ENCODE data around the gene CNOT2.

The CNOT2 gene, protein sequence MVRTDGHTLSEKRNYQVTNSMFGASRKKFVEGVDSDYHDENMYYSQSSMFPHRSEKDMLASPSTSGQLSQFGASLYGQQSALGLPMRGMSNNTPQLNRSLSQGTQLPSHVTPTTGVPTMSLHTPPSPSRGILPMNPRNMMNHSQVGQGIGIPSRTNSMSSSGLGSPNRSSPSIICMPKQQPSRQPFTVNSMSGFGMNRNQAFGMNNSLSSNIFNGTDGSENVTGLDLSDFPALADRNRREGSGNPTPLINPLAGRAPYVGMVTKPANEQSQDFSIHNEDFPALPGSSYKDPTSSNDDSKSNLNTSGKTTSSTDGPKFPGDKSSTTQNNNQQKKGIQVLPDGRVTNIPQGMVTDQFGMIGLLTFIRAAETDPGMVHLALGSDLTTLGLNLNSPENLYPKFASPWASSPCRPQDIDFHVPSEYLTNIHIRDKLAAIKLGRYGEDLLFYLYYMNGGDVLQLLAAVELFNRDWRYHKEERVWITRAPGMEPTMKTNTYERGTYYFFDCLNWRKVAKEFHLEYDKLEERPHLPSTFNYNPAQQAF
- total RNA-seq: 113 to 173 (median 136) reads per million in 9 experiments

DNA sequence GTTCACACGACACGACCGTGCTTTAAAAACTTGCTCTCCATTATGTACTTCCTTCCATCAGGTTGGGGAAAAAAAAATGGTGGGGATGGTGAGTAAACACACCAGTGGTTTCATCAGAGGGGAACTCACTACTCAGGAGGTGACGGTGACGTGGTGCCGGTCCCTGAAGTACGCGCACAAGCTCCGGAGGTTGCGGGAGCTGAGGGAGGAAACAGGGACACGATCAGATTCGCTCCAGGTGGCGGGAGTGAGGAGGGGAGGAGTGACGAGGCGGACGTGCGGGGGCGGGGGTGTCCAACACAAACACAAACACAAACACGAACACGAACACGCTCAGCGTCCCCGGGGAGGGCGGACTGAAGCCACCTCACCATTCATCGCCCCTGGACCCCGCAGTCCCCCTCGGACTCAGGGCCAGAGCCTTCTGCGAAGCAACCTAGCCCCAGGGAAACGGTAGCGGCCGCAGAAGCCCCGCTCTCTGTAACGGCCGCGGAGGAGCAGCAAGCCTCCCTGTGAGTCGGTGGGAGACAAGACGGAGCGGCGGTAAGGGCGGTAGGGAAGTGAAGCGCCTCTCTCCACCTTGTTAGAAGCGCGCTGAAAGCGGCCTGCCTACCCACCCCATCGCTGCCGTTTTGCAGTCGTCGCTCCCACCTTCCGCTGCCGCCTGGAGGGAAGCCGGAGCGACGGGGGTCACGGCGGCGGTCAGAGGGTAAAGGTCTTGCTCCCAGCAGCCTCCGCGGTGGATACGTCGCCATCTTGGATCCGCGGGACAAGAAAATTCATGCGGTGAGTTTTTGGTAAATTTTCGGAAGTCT lies at the start of gene CNOT2:
TSS of gene CNOT2 (plus strand) at position 739 of the 815 bp plus-strand sequence. CDS start 34,794 bp downstream, outside the sequence.
- peak; percentile 87 to 92 (median 88) for DNase-seq
- no peaks in the 10 kb centered on the region for H3K9me3 Mint-ChIP-seq
- peak within 1 kb of the TSS; percentile 100 for H3K27ac Mint-ChIP-seq
- peaks cover 59% of the 10 kb centered on the region for H3K36me3 Mint-ChIP-seq (ENCODE audit: insufficient read depth)
- H3K4me1 Mint-ChIP-seq (ENCODE audit: low read depth in 2 of 2): peaks cover 37 to 65% of the 10 kb centered on the region in 2 donors
- peak; percentile 71 for ATAC-seq (replicated peaks)
- H3K27me3 Mint-ChIP-seq: no peaks in the 10 kb centered on the region
- H3K4me3 Mint-ChIP-seq: peak within 1 kb of the TSS; percentile 95 to 98

DNA sequence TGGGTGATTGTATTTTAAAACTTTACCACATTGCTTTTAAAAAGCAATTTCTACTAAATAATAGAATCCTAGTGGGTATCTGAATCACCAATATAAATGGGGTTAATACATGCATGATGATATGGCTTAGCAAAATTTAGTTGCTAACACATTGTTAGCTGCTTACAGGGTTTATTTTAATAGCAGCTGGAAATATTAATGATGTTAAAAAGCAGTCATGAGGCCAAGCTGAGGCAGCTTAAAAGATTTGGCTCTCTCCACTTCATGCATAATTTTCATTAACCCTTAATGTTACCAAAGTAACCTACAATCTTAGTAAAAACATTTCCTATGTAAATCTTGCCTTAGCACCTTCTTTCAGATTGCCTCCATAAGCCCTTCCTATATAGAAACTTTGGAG lies 49.2 kb upstream of the CNOT2 start:
- Mint-ChIP-seq H3K4me1 (ENCODE audit: low read depth in 2 of 2) (no peaks in the 10 kb centered on the region), H3K27me3 (peaks cover 0 to 6% of the 10 kb centered on the region in 2 donors), H3K9me3 (no peaks in the 10 kb centered on the region), H3K4me3 (no peak overlapping the region), H3K36me3 (ENCODE audit: insufficient read depth) (no peaks in the 10 kb centered on the region), H3K27ac (no peak overlapping the region)
- ATAC-seq (replicated peaks) (no peak), DNase-seq (no peak)

DNA sequence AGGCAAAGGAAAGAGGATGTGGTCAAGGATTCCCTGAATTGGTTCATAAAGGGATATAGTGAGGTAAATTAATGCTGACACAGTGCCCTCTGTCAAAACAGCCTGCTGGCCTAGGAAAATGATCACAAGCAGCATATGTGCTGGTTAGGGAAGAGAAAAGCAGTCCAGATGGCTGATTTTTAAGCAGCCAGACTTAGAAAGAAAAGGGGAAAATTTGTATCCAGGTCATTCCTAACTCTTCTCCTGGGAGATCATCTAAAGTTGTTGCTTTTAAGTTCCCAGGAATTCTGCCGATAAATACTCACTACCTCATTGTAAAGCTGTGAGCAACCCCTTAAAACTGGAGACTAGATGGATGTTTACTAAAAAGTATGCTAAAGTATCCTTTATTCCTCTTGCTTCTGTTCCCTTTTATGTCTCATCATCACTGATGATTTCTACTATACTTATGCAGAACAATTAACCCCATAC lies 46.4 kb upstream of the CNOT2 start:
- ATAC-seq (replicated peaks) (no peak), DNase-seq (no peak)
- no peak overlapping the region for H3K27ac Mint-ChIP-seq
- no peak overlapping the region for H3K4me3 Mint-ChIP-seq
- H3K4me1 Mint-ChIP-seq (ENCODE audit: low read depth in 2 of 2): no peaks in the 10 kb centered on the region
- H3K36me3 Mint-ChIP-seq (ENCODE audit: insufficient read depth): no peaks in the 10 kb centered on the region
- H3K27me3 Mint-ChIP-seq: peaks cover 0 to 6% of the 10 kb centered on the region in 2 donors
- H3K9me3 Mint-ChIP-seq: no peaks in the 10 kb centered on the region

DNA sequence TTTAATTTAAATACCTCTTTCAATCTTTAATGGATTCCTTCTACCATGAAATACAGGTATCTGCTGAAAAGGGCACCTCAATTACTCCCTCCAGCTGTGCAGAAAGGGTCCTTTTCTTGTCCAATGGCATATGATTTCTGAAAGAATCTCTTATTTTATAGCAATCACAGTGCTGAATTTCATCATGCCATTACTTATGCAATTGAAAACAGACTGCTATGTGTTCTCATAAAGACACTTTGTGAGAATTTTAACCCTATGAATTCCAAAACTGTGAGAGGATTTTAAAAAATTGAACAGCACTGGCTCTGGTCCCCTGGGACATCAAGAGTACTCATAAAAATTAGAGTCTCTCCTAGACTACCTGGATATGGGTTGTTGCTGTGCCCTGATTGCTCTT lies 45.9 kb upstream of the CNOT2 start:
- Mint-ChIP-seq H3K27ac (no peak overlapping the region), H3K9me3 (no peaks in the 10 kb centered on the region), H3K36me3 (ENCODE audit: insufficient read depth) (no peaks in the 10 kb centered on the region), H3K27me3 (peaks cover 0 to 6% of the 10 kb centered on the region in 2 donors), H3K4me1 (ENCODE audit: low read depth in 2 of 2) (no peaks in the 10 kb centered on the region), H3K4me3 (no peak overlapping the region)
- ATAC-seq (replicated peaks): no peak
- no peak for DNase-seq

DNA sequence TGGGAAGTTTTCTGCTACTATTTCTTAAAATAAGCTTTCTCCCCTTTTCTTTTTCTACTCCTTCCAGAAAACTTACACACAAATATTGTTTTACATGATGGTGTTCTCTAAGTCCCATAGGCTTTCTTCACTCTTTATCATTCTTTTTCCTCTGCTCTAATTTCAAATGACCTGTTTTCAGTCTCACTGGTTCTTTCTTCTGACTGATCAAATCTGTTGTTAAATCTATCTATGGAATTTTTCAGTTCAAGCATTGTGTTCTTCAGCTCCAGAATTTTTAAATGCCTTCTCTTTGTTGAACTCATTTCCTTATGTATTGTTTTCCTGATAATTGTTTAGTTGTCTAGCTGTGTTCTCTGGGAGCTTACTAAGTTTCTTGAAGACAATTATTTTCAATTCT lies 29.5 kb upstream of the CNOT2 start:
- Mint-ChIP-seq H3K9me3 (peaks cover 4 to 42% of the 10 kb centered on the region in 2 donors), H3K4me1 (ENCODE audit: low read depth in 2 of 2) (no peaks in the 10 kb centered on the region), H3K4me3 (no peak overlapping the region), H3K36me3 (ENCODE audit: insufficient read depth) (no peaks in the 10 kb centered on the region), H3K27me3 (no peaks in the 10 kb centered on the region), H3K27ac (no peak overlapping the region)
- ATAC-seq (replicated peaks): no peak
- no peak for DNase-seq

DNA sequence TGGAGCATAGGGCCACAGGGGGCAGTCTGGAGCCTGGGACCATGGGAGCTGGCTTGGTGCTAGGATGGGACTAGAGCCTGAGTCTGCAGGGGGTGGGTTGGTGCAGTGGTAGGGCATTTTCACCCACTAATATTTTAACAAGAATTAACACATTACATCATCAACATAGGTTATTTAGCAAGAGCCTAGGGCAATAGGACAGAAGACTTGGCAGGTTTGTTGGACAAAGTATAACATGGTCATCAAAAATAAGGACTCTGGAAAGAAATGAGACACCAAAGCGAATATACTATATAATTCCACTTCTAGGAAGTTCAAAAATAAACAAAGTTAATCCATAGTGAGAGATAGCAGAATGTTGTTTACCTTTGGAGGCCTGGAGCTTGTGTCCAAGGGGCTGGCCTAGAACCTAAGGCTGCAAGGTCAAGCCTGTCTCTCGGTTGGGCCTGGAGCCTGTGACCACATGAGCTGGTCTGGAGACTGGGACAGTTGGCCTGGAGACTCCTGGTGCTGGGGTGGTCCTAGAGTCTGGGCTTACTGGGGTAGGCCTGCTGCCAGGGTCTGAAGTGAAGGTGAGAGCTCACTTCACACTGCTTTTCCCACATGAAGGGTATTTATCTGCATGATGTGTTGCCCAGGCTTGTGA lies 28.1 kb upstream of the CNOT2 start:
- no peak for ATAC-seq (replicated peaks)

DNA sequence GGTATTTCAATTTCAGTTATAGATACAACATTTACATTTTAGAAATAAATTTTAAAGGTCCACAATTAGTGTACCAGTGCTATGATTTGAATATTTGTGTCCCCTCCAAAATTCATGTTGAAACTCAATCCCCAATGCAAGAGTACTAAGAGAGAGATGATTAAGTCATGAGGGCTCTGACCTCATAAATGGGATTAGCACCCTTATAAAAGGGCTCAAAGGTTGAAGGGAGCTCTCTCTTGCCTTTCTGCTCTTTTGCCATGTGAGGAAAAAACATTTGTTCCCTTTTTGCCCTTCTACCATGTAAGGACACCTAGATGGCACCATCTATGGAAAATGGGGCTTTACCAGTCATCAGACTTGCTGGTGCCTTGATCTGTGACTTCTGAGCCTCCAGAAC lies 25.8 kb upstream of the CNOT2 start:
- no peaks in the 10 kb centered on the region for H3K36me3 Mint-ChIP-seq (ENCODE audit: insufficient read depth)
- no peak overlapping the region for H3K4me3 Mint-ChIP-seq
- no peak for DNase-seq
- H3K27me3 Mint-ChIP-seq: no peaks in the 10 kb centered on the region
- no peaks in the 10 kb centered on the region for H3K4me1 Mint-ChIP-seq (ENCODE audit: low read depth in 2 of 2)
- H3K27ac Mint-ChIP-seq: no peak overlapping the region
- no peak for ATAC-seq (replicated peaks)
- peaks cover 3 to 16% of the 10 kb centered on the region in 2 donors for H3K9me3 Mint-ChIP-seq

More for the DNA sequence above, 28.1 kb upstream of the CNOT2 start:
- H3K27me3 Mint-ChIP-seq: no peaks in the 10 kb centered on the region
- H3K36me3 Mint-ChIP-seq (ENCODE audit: insufficient read depth): no peaks in the 10 kb centered on the region
- H3K4me3 Mint-ChIP-seq: no peak overlapping the region
- no peak for DNase-seq
- H3K9me3 Mint-ChIP-seq: peaks cover 3 to 28% of the 10 kb centered on the region in 2 donors
- H3K4me1 Mint-ChIP-seq (ENCODE audit: low read depth in 2 of 2): no peaks in the 10 kb centered on the region
- peak overlapping the region in 1 of 2 donors; percentile 15 for H3K27ac Mint-ChIP-seq

DNA sequence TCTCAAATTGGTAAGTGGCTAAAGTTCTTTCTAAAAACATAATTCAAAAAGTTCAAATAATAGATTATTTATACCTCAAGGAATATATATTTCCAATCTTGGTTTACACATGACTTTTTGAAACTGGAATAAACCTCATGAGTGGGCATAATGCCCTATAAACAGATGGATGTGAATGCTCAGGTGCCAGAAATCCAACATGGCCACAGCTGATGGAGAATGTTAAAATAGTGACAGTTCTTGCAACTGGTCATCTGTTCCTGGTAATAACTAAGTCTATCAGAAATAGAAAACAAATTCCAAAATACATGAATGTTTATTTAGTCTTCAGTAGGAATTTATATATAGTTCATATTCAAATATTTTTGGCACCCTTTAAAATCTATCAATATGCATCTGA lies 21.6 kb upstream of the CNOT2 start:
- Mint-ChIP-seq H3K27me3 (no peaks in the 10 kb centered on the region), H3K4me1 (ENCODE audit: low read depth in 2 of 2) (no peaks in the 10 kb centered on the region), H3K27ac (no peak overlapping the region), H3K36me3 (ENCODE audit: insufficient read depth) (no peaks in the 10 kb centered on the region), H3K4me3 (no peak overlapping the region), H3K9me3 (no peaks in the 10 kb centered on the region)
- no peak for ATAC-seq (replicated peaks)
- no peak for DNase-seq

DNA sequence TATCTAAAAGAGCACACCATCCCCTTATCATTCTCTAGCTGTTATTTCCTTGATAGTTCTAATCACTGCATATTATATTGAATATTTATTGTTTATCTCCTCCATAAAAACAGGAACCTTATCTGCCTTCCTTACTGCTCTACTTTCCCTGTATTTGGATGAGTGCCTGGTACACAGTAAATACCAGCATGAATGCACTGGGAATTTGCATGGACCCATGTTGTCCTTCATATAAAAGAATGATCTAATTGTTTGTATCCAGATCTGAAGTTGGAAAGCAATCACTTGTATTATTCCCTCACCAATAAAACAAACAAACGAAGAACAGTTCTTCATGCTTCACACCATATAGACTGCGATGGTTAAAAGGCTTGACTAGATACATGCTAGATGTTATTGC lies 15.3 kb upstream of the CNOT2 start:
- H3K36me3 Mint-ChIP-seq (ENCODE audit: insufficient read depth): no peaks in the 10 kb centered on the region
- no peaks in the 10 kb centered on the region for H3K9me3 Mint-ChIP-seq
- ATAC-seq (replicated peaks) (no peak), DNase-seq (no peak)
- H3K4me1 Mint-ChIP-seq (ENCODE audit: low read depth in 2 of 2): no peaks in the 10 kb centered on the region
- H3K4me3 Mint-ChIP-seq: no peak overlapping the region
- no peaks in the 10 kb centered on the region for H3K27me3 Mint-ChIP-seq
- H3K27ac Mint-ChIP-seq: no peak overlapping the region

DNA sequence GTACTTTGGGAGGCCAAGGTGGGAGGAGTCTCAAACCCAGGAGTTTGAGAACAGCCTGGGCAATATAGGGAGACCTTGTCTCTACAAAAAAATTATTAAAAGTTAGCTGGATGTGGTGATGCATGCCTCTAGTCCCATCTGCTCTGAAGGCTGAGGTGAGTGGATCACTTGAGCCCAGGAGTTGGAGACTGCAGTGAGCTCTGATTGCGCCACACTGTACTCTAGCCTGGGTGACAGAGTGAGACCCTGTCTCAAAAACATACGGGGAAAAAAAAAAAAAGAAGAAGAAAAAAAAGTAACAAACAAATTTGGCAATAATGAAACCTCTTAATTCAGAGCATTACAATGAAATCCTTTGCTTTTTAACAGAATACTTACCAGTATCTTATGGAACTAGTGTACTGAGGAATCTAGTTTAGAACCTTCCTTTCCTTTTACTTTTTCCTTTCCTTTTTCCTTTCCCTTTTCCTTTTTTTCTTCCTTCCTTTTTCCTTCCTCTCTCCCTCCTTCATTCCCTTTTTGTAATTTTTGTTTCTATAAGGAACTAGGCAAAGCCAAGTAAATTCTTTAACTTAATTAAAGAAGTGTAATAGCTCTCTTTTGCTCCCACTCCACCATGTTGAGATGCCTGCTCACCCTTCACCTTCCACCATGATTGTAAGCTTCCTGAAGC lies 12.2 kb upstream of the CNOT2 start:
- ATAC-seq (replicated peaks) (no peak), DNase-seq (no peak)
- H3K27me3 Mint-ChIP-seq: no peaks in the 10 kb centered on the region
- no peak overlapping the region for H3K27ac Mint-ChIP-seq
- H3K9me3 Mint-ChIP-seq: no peaks in the 10 kb centered on the region
- no peaks in the 10 kb centered on the region for H3K4me1 Mint-ChIP-seq (ENCODE audit: low read depth in 2 of 2)
- H3K36me3 Mint-ChIP-seq (ENCODE audit: insufficient read depth): no peaks in the 10 kb centered on the region
- H3K4me3 Mint-ChIP-seq: no peak overlapping the region

DNA sequence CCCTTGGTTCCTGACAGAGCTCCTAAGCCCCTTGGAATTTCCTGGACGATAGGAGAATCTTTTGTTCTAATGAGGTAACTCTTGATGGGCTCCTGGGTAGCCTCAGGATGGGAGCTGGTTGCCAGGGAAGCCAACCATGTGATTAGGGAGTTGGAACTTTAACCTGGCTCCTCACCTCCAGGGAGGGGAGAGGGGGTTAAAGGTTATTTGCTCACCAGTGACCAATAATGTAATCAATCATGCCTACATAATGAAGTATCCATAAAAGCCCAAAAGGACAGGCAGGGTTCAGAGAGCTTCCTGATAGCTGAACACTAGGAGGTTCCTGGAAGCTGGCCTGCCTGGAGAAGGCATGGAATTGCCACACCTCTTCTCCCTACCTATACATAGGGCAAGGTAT lies 6.2 kb upstream of the CNOT2 start:
- no peak overlapping the region for H3K4me3 Mint-ChIP-seq
- H3K27ac Mint-ChIP-seq: no peak overlapping the region
- DNase-seq (no peak), ATAC-seq (replicated peaks) (no peak)
- H3K36me3 Mint-ChIP-seq (ENCODE audit: insufficient read depth): peaks cover 15% of the 10 kb centered on the region
- no peaks in the 10 kb centered on the region for H3K27me3 Mint-ChIP-seq
- peaks cover 12 to 19% of the 10 kb centered on the region in 2 donors for H3K4me1 Mint-ChIP-seq (ENCODE audit: low read depth in 2 of 2)
- no peaks in the 10 kb centered on the region for H3K9me3 Mint-ChIP-seq

DNA sequence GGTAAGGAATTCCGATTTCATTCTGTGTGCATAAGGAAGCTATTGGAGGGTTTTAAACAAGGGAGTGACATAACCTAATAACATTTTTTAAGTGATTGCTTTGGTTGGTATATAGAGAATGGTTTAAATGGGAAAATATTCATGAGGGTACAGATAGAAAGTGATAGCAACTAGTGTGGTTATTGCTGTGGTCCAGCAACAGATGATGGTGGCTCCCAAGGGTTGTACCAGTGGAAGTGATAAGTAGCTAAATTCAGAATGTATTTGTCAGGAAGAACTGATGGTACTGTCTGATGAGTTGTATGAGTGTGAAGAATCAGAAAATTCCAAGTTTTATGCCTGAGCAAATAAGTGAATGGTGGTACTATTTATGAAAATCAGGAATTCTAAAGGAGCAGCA lies 2.6 kb upstream of the CNOT2 start:
- Mint-ChIP-seq H3K4me1 (ENCODE audit: low read depth in 2 of 2) (peaks cover 28 to 46% of the 10 kb centered on the region in 2 donors), H3K36me3 (ENCODE audit: insufficient read depth) (peaks cover 51% of the 10 kb centered on the region)
- ATAC-seq (replicated peaks): no peak

DNA sequence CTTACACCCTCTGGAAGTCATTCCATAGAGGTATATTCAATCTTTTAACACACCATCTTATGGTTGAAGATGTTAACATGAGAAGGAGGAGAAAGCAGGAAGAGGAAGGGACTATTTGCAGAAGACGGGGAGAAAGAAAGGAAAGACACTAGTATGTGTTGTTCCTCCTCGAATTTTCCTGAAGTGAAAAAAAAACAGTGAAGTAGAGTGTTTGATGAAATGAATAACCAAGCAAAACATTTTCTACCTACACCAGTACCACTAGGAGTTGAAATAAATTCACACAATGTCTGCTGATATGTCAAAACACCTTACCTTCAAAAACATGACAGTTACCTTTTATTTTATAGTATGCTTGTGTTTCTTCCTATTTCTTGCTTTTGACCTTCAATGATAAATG lies 1.4 kb upstream of the CNOT2 start:
- H3K4me1 Mint-ChIP-seq (ENCODE audit: low read depth in 2 of 2): peaks cover 31 to 56% of the 10 kb centered on the region in 2 donors
- DNase-seq: no peak
- peaks cover 59% of the 10 kb centered on the region for H3K36me3 Mint-ChIP-seq (ENCODE audit: insufficient read depth)
- H3K9me3 Mint-ChIP-seq: no peaks in the 10 kb centered on the region
- no peak for ATAC-seq (replicated peaks)
- H3K27me3 Mint-ChIP-seq: no peaks in the 10 kb centered on the region
- H3K4me3 Mint-ChIP-seq: peak overlapping the region; percentile 95 to 98
- H3K27ac Mint-ChIP-seq: peak overlapping the region; percentile 100

More for the DNA sequence above, 2.6 kb upstream of the CNOT2 start:
- Mint-ChIP-seq H3K27ac (peak overlapping the region; percentile 47 to 63), H3K27me3 (no peaks in the 10 kb centered on the region), H3K9me3 (no peaks in the 10 kb centered on the region), H3K4me3 (peak overlapping the region; percentile 50 to 52)
- no peak for DNase-seq

Data from effector memory CD8-positive, alpha-beta T cell (primary cell).